Activated T-helper 17 cell treated with anti-CD3 and anti-CD28 coated beads, Interleukin-2, amount 50 U/mL, for 72 hours (primary cell): ENCODE measurements around the gene ACOX3. TPM values are rescaled to one million over a fixed set of nuclear protein-coding genes. Genes with fewer than 3 reads are reported as not detected.
"Not testable (repeated sequence)": the region's sequence is repeated elsewhere in the genome, so short reads cannot be mapped to it uniquely, and the experiment has no call there.

Source experiments
- ATAC-seq: fragments of 150-1000 bp; cut with Tn5 transposase; replicated peaks from 2 replicates; pipeline ENCODE4 v1.10.0; 2021; ENCODE audit warnings: mild to moderate bottlenecking, moderate library complexity
- H3K27ac Mint-ChIP-seq: one replicate; pipeline ENCODE4 v1.8.0; 2022; ENCODE audit warnings: mixed read lengths
- H3K27me3 Mint-ChIP-seq: one replicate; pipeline ENCODE4 v1.8.0; 2022; ENCODE audit warnings: mixed read lengths
- H3K36me3 Mint-ChIP-seq: one replicate; pipeline ENCODE4 v1.8.0; 2022; ENCODE audit warnings: low read depth, mild to moderate bottlenecking, mixed read lengths
- H3K4me1 Mint-ChIP-seq: one replicate; pipeline ENCODE4 v1.8.0; 2022; ENCODE audit warnings: mixed read lengths
- H3K4me3 Mint-ChIP-seq: one replicate; pipeline ENCODE4 v1.8.0; 2022; ENCODE audit warnings: mild to moderate bottlenecking, mixed read lengths
- H3K9me3 Mint-ChIP-seq: one replicate; pipeline ENCODE4 v1.8.0; 2022; ENCODE audit warnings: mixed read lengths
- total RNA-seq, 2 donors: library from RNA; stranded (reverse); gene quantifications; one replicate each; pipeline ENCODE4 v1.2.3, GENCODE V29; 2022

ACOX3 gene
- total RNA-seq, 2 donors from 2014 or later = 34.4 to 63.6 TPM

- ATAC-seq = no peak
- Mint-ChIP-seq H3K36me3 (peaks cover 79% of the 10 kb centered on the region), H3K4me3 (no peak overlapping the region), H3K27me3 (no peaks in the 10 kb centered on the region), H3K4me1 (peaks cover 4% of the 10 kb centered on the region), H3K27ac (no peak overlapping the region), H3K9me3 (no peaks in the 10 kb centered on the region)
These were observed 53.8 kb downstream of the ACOX3 start for GRCh38 chr4:8386731-8387130.

- not testable (repeated sequence) for H3K27ac Mint-ChIP-seq, H3K9me3 Mint-ChIP-seq, H3K27me3 Mint-ChIP-seq, H3K4me3 Mint-ChIP-seq, H3K4me1 Mint-ChIP-seq, ATAC-seq
- H3K36me3 Mint-ChIP-seq = peaks cover 79% of the 10 kb centered on the region
These were observed 54.4 kb downstream of the ACOX3 start for GRCh38 chr4:8386131-8386530.

GRCh38 chr4:8385611-8386010, 54.9 kb downstream of the ACOX3 start:
- Mint-ChIP-seq H3K27ac (no peak overlapping the region), H3K27me3 (no peaks in the 10 kb centered on the region)

GRCh38 chr4:8385106-8385505, 55.4 kb downstream of the ACOX3 start:
- no peak overlapping the region for H3K4me3 Mint-ChIP-seq
- H3K27me3 Mint-ChIP-seq = no peaks in the 10 kb centered on the region
- H3K36me3 Mint-ChIP-seq = peaks cover 71% of the 10 kb centered on the region
- no peak for ATAC-seq
- H3K4me1 Mint-ChIP-seq = peaks cover 4% of the 10 kb centered on the region
- no peak overlapping the region for H3K27ac Mint-ChIP-seq
- no peaks in the 10 kb centered on the region for H3K9me3 Mint-ChIP-seq

More at GRCh38 chr4:8385611-8386010, 54.9 kb downstream of the ACOX3 start:
- Mint-ChIP-seq H3K4me3 (no peak overlapping the region), H3K36me3 (peaks cover 76% of the 10 kb centered on the region), H3K9me3 (no peaks in the 10 kb centered on the region), H3K4me1 (peaks cover 4% of the 10 kb centered on the region)
- no peak for ATAC-seq

- Mint-ChIP-seq H3K4me3 (no peak overlapping the region), H3K9me3 (no peaks in the 10 kb centered on the region), H3K36me3 (peaks cover 65% of the 10 kb centered on the region), H3K4me1 (peaks cover 4% of the 10 kb centered on the region), H3K27me3 (no peaks in the 10 kb centered on the region), H3K27ac (no peak overlapping the region)
- ATAC-seq = no peak
These were observed 56.0 kb downstream of the ACOX3 start for GRCh38 chr4:8384397-8385060.

- peaks cover 4% of the 10 kb centered on the region for H3K4me1 Mint-ChIP-seq
- no peaks in the 10 kb centered on the region for H3K9me3 Mint-ChIP-seq
These were observed 56.9 kb downstream of the ACOX3 start for GRCh38 chr4:8383451-8384160.

GRCh38 chr4:8383016-8383415, 57.5 kb downstream of the ACOX3 start:
- Mint-ChIP-seq H3K4me1 (peaks cover 4% of the 10 kb centered on the region), H3K9me3 (no peaks in the 10 kb centered on the region), H3K27ac (no peak overlapping the region), H3K4me3 (no peak overlapping the region), H3K27me3 (no peaks in the 10 kb centered on the region), H3K36me3 (peaks cover 53% of the 10 kb centered on the region)
- ATAC-seq = no peak

More at GRCh38 chr4:8383451-8384160, 56.9 kb downstream of the ACOX3 start:
- no peak for ATAC-seq
- no peaks in the 10 kb centered on the region for H3K27me3 Mint-ChIP-seq
- no peak overlapping the region for H3K4me3 Mint-ChIP-seq
- H3K27ac Mint-ChIP-seq = no peak overlapping the region
- H3K36me3 Mint-ChIP-seq = peaks cover 57% of the 10 kb centered on the region

- H3K4me3 Mint-ChIP-seq = no peak overlapping the region
- peaks cover 4% of the 10 kb centered on the region for H3K4me1 Mint-ChIP-seq
- peaks cover 42% of the 10 kb centered on the region for H3K36me3 Mint-ChIP-seq
- no peak for ATAC-seq
- H3K9me3 Mint-ChIP-seq = no peaks in the 10 kb centered on the region
- H3K27ac Mint-ChIP-seq = no peak overlapping the region
- no peaks in the 10 kb centered on the region for H3K27me3 Mint-ChIP-seq
These were observed 58.5 kb downstream of the ACOX3 start for GRCh38 chr4:8381814-8382581.

GRCh38 chr4:8380511-8381415, 59.8 kb downstream of the ACOX3 start:
- H3K4me1 Mint-ChIP-seq = peaks cover 4% of the 10 kb centered on the region
- H3K27me3 Mint-ChIP-seq = no peaks in the 10 kb centered on the region
- H3K36me3 Mint-ChIP-seq = peaks cover 30% of the 10 kb centered on the region
- no peak overlapping the region for H3K4me3 Mint-ChIP-seq
- ATAC-seq = no peak
- no peaks in the 10 kb centered on the region for H3K9me3 Mint-ChIP-seq
- H3K27ac Mint-ChIP-seq = no peak overlapping the region

GRCh38 chr4:8379771-8380170, 60.8 kb downstream of the ACOX3 start:
- Mint-ChIP-seq H3K9me3 (no peaks in the 10 kb centered on the region), H3K27ac (no peak overlapping the region), H3K36me3 (peaks cover 22% of the 10 kb centered on the region), H3K4me1 (no peaks in the 10 kb centered on the region), H3K4me3 (no peak overlapping the region), H3K27me3 (no peaks in the 10 kb centered on the region)
- ATAC-seq = no peak

- H3K36me3 Mint-ChIP-seq = peaks cover 17% of the 10 kb centered on the region
- no peaks in the 10 kb centered on the region for H3K27me3 Mint-ChIP-seq
- no peaks in the 10 kb centered on the region for H3K4me1 Mint-ChIP-seq
- H3K9me3 Mint-ChIP-seq = no peaks in the 10 kb centered on the region
- ATAC-seq = no peak
- H3K4me3 Mint-ChIP-seq = no peak overlapping the region
- H3K27ac Mint-ChIP-seq = no peak overlapping the region
These were observed 61.2 kb downstream of the ACOX3 start for GRCh38 chr4:8379281-8379680.

- Mint-ChIP-seq H3K9me3 (no peaks in the 10 kb centered on the region), H3K36me3 (peaks cover 12% of the 10 kb centered on the region), H3K4me1 (no peaks in the 10 kb centered on the region), H3K27ac (no peak overlapping the region), H3K27me3 (no peaks in the 10 kb centered on the region), H3K4me3 (no peak overlapping the region)
- ATAC-seq = no peak
These were observed 61.7 kb downstream of the ACOX3 start for GRCh38 chr4:8378776-8379175.

GRCh38 chr4:8378101-8378724, 62.3 kb downstream of the ACOX3 start:
- Mint-ChIP-seq H3K27ac (no peak overlapping the region), H3K4me3 (no peak overlapping the region), H3K36me3 (peaks cover 12% of the 10 kb centered on the region), H3K4me1 (peaks cover 2% of the 10 kb centered on the region), H3K9me3 (no peaks in the 10 kb centered on the region), H3K27me3 (no peaks in the 10 kb centered on the region)
- ATAC-seq = no peak
